Activated CD4-positive, CD25-positive, alpha-beta regulatory T cell treated with anti-CD3 and anti-CD28 coated beads, Interleukin-2, amount 50 U/mL, for 24 hours (primary cell): Measurements from ENCODE around the gene LGALS8.
"Not testable (repeated sequence)": the region's sequence is repeated elsewhere in the genome, so short reads cannot be mapped to it uniquely, and the experiment has no call there.

Experiments
- ATAC-seq, 2 donors: fragments of 150-1000 bp; cut with Tn5 transposase; one replicate each; pipeline ENCODE4 v1.10.0; 2021; ENCODE audit warnings: mild to moderate bottlenecking in 1 of 2, moderate library complexity in 1 of 2

Gene LGALS8

DNA sequence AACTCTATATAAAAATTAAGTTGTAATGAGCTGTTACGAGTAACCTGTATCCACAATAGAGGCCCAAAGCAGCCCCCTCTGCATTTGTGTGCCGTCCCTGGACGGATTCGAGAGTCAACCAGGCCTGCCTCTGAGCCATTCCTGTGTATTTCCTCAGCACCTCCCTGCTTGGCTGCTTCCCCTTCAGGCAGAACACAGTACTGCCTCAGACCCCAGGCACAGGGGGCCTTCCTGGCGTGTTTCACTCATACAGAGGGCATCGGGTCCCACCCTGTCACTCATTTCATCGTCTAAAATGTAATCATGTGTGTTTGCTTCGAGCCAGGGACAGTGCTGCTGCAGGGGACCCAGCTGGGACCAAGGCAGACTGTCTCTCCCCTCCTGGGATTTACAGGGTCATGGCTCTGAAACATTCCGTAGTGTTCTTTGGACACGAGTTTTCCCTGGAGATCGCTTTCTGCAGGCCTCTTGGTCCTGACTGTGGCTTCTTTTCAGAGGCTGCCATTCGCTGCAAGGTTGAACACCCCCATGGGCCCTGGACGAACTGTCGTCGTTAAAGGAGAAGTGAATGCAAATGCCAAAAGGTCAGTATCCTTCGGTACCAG, 19.4 kb downstream of the LGALS8 start:
- peak in 1 of 2 donors; percentile 28 for ATAC-seq

DNA sequence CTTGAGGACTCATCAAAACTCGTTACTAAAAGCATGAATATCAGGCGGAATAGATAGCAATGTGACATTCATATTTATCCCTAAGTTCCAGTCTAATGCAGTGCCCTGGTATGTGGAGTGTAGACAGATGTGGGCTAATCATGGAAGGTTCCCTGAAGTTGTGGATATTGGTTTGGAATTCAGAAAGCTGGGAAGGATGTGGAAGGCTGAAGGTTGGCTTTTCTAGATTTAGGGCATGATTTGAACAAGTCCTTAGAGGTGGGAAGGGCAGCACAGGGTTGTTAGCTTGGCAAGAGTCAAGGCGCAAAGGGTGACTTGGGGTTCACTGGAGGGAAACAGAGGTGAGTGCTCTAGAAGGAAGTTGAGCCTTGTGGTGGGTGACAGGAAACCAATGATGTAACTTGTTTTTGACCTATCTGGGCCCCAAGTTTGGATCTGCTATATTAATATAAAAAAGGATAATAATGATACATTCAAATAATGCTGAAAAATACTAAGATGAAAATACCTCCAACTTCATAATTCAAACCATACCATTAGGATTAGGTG, 21.9 kb downstream of the LGALS8 start:
- peak in 1 of 2 donors; percentile 61 for ATAC-seq

DNA sequence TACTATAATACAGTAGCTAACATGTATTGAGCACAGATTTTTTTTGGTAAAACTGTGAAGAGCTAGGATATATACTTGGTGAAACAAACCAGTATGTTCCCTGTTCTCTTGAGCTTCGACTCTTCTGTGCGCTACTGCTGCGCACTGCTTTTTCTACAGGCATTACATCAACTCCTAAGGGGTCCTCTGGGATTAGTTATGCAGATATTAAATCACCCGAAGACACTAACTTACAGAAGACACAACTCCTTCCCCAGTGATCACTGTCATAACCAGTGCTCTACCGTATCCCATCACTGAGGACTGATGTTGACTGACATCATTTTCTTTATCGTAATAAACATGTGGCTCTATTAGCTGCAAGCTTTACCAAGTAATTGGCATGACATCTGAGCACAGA, 24.7 kb downstream of the LGALS8 start:
- no peak for ATAC-seq

DNA sequence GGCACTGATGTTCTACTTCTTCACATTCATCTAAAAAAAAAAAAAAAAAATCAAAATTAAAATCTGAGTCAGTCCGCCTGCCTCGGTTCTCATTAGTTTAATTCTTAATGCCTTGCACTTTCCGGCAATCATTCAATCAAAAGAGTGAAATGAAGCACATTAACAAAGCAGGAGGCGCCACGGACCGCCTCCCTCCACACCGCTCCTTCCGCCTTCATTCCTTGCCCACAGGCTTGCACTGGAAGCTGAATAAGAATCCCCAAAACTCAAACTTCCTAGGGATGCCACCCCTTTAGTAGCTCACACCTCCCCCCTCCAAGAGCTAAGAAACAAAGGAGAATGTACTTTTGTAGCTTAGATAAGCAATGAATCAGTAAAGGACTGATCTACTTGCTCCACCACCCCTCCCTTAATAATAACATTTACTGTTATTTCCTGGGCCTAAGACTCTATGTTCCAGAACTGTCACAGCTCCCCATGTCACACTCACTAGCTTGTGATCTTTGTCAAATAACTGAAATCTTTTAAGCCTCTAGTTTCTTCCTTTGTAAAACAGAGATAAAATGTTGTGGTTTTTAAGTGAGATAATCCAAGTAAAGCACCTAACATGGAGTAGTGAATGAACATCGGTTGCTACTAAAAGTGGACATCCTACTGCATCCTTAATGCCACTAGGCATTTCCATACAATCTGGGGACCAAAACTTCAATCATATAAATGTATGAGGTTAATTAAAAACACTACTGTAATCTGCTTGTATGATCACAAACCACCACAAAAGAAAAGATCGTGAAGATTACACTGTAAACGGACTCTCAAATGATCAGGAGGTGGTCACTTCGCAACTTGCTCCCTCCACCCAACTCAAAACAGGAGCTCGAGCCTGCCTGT, 27.4 kb downstream of the LGALS8 start:
- ATAC-seq, result no peak

DNA sequence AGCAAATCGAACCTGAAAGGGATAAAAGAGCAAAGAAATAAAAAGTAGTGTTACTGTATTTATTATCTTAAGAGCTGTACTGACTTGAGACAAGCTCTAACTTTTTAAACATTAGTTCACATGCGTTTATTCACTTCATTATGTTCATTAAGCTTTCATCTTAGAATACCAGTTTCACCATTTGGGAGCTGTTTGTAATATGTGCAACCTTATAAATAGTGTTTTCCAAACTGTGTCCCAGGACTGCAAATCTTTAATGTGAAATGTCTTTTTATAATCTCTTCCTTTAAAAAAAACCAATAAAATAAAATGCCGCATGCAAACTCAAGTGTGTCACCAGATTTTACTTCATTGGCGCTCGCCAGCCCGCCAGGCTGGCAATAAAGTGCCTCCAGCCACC, 28.3 kb downstream of the LGALS8 start:
- ATAC-seq, result no peak

DNA sequence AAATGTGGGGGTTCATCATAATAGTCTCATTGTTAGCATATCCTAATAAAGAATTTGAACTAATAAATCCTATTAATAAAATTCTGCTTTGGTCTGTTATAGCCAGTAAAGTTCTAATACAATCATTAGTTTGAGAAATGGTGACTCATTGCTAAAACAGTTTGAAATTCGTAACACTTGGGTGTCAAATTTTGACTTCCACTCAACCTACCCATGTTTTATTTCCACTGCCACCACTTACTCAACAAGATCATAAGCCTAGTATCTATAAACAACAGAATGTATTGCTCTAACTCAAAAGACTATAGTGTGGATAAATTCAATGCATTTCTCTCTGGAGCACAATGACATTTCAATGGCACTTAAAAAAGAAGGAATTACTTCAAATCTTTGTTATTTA, 29.1 kb downstream of the LGALS8 start:
- ATAC-seq, result no peak

DNA sequence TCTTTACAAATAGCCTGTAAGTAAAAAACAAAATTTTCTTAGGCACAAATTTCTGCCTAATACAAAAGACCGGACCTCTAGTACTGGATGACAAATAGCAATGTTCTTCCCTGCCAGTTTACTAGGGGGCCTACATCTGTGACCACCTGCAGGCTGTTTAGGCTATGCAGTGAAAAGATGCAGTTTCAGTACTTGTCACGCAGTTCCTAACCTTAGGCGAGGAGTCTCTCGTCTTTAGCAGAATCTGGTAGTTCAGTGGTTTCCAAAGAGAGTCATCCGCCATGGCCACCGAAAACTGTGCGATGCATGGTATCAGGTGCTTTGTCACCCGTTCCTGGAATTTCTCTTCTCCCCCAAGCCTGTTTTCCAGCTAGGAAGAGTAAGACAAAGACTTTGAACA, 29.6 kb downstream of the LGALS8 start:
- no peak for ATAC-seq

DNA sequence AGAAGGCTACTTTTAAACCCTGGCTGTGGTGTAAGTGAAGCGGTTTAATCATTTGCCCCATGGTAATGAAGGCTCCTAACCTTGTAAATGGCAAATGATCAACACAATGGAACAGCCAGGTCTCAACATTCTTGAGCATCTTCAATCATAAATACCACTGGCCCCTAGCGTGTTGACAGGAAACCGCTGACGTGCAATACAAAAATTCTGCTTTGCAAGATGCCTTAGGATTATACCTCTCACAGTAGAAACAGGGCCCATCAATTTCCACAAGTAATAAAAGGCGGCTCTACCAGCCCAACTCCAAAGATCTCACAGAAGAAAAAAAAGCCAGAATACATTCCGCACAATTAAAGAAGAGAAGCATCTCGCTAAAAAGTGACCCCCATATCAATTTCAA, 32.8 kb downstream of the LGALS8 start:
- ATAC-seq, result no peak

DNA sequence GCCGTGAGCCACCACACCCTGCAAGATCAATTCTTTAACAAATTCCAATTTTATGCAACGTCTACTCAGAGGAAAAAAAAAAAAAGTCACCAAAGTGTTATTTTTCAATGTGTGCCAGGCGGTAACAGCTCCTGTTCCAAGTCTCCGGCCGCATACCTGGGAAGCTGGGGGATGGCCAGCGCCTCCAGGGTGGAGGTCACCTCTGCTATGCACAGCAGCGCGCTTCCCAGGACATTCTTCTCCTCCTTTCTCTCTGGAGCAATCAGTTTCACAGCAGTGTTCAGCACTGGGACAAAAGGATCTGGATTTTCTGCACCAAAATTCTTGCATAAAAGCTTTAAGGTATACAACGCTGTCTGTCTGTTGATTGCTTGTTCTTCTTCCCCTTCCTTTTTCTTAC, 34.3 kb downstream of the LGALS8 start:
- ATAC-seq, result no peak

DNA sequence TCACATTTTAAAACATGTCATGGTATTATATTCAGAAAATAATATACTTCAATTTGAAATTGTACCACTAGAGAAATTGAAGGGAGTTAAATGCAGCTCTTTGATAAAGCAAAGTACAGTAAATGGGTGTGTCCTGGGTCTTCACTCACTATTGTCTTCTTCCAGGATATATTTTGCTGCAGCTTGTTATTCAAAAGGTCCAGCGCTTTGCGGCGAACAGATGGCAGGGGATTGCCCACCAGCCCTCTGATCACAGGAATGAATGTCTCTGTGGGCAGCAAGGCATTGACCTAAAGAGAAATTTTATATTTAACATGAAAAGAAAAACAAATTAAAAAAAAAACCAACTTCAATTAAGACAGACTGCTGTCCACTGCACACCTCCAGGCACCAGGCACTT, 35.1 kb downstream of the LGALS8 start:
- no peak for ATAC-seq

DNA sequence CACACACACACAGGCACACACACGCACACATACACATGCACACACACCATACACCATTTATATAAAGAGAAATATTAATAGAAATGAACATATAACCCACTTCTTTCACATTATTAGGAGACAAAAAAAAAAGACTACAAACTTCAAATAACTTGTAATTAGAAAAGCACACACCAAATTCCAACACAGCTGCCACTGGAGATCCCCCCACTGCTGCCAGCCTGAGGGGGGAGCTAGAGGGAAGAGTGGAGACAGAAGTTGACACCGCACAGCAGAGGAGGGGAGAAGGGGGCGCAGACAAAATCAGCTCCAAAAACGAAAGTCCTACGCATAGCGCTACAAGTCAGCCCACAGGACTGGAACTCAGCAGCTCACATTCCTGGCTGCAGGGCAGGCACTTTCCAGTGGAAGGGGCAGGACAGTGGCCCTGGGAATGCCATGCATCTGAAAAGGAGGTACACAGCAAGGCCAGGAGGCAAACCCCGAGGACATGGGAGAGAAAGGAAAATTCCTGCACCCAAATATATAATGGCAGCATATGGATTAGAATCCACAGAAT, 36.5 kb downstream of the LGALS8 start:
- no peak for ATAC-seq

DNA sequence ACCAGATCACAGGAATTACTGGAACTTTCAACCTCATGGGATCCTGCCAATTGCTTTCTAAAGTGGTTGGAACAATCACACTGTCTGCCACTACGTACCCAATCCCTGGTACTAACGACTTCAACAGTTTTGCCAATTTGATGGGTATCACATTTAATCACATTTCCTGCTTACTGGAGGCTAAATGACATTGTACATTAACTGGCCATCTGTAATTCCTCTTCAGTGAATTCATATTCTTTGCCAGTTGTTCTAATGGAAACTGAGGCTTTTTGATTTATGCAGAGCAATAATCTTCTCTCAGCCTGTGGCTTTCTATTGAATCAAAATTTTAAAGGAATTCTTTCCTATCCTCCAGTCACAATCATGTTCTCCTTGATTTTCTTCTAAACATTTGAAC, 38.2 kb downstream of the LGALS8 start:
- ATAC-seq, result no peak

DNA sequence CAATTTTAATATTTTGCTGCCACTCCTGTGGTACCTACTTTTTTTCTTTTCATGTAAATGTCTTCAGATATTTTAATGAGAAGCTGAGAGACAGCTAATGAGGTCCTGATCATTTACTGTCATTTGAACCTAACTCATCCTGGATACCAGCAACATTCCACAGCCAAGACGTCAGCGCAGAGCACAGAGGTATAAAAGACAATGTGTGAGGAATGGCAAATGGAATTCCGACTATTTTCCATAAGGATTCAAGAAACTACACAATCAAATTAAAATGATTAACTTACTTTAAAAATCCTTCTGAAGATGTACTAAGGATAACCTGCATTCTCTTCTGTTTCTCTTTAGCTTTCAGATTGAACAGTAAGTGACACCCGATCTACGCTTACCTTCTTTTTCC, 41.7 kb downstream of the LGALS8 start:
- no peak for ATAC-seq

DNA sequence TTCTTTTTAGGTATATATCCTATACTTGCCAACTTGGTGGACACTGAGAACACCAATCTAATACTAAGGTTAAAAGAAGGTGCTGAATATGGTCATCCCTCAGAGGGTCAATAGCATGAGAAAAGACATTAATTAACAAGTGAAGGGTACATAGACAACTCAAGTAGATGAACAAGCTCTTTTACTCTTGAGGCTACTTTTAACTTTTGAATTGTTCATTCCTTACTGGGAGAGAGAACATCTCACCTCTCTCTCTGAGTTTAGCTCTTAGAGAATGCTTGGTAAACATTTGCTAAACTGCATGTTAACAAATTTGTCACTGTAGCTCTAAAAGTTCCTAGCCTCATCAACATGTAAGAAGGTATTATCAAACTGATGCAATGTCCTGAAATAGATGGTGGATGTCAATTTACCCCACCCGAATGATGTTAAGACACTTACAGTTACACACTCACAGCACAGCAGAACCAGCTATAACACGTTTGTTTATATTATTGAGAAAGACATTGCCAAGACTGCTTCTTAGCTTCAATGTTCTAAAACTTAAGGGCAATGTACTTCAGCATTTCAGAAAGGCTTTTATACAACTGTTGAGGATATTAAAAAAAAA, 44.6 kb downstream of the LGALS8 start:
- ATAC-seq, result no peak

DNA sequence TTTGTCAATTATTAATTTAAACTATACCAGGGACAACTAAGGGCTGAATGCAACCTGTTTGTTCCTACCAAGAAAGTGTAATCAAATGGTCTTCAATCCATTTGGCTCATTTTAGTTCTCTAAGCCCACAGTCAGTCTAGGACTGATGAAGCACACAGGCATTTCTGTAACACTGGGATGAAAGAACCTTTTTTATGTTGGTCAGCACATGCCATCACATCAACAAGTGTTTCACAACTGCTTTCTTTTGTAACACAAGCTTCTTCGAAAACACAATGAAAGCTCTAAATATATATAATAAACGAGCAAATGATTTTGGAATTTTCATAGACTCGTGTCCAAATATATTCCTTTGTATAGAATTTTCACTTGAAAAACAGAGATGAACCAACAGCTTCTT, 51.7 kb downstream of the LGALS8 start:
- no peak for ATAC-seq

DNA sequence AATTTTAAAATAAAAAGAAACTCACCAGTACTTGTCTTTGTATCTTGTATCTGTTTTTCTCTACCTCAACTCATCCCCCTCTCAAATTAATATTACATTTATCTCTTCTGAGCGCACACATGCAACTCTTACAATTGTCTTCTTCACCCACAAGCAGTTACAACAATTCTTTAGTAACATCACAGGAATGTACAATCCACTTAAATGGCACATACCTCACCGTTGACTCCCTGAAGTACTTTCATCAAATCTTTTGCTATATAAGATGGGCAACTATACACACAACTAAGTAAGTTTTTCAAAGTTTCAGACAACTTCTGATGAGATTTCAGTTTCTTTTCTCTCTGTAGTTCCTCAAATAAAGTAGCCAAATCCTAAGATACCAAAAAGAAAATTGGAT, 52.2 kb downstream of the LGALS8 start:
- no peak for ATAC-seq

DNA sequence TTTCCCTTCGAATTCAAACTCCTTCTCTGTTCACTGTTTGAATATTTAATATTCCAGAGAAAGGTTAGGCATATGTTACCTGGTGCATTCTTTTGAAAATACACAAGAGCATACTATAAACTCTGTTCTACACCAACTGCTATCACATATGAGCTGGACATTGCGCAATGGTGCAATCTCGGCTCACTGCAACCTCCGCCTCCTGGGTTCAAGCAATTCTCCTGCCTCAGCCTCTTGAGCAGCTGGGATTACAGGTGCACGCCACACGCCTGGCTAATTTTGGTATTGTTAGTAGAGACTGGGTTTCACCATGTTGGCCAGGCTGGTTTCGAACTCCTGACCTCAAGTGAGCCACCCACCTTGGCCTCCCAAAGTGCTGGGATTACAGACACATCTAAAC, 53.3 kb downstream of the LGALS8 start:
- ATAC-seq, result not testable (repeated sequence)

DNA sequence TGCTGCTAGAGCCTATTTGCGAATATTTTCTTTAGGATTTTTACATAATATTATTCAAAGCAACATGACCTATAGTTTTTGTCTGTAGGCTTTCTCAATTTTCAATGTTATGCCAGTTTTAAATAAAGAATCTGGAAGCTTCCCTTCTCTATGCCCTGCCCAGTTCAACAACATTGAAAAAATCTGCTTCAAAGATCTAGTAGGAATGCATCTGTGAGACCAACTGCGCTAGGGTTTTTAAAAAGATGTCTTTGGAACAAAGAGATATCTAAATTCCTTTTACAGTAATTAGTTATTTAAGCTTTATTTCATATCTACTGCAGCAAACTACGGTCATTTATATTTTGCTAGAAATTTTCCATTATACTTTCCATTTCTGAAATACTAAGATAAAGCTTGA, 54.9 kb downstream of the LGALS8 start:
- no peak for ATAC-seq

DNA sequence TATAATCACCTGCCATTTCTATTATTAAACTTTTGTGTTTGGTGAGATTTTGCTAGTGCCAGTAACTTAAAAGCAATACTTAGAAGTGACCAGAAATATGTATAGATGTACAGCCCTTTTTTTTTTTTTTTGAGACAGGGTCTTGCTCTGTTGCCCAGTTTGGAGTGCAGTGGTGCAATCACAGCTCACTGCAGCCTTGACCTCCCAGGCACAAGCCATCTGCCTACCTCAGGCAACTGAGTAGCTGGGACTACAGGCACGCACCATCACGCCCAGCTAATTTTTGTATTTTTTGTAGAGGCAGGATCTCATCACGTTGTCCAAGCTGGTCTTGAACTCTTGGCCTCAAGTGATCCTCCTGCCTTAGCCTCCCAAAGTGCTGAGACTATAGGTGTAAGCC, 56.6 kb downstream of the LGALS8 start:
- ATAC-seq, result not testable (repeated sequence)

DNA sequence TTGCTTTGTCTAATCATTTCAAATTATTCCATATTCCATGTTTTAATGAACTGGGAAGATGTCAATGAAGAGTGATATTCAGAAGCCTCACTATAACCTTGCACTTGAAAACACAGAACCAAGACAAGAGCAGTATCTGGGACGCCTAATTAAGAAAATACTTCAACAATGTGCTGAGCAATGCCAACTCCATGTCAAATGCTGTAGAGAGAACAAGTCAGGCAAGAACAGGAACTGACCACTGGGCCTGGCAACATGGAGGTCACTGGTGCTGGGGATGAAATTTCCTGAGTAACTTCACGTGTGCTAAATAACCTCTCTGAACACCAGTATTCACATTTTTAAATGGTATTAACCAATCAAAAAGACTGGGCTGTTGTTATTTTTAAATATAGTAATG, 57.7 kb downstream of the LGALS8 start:
- ATAC-seq, result no peak

DNA sequence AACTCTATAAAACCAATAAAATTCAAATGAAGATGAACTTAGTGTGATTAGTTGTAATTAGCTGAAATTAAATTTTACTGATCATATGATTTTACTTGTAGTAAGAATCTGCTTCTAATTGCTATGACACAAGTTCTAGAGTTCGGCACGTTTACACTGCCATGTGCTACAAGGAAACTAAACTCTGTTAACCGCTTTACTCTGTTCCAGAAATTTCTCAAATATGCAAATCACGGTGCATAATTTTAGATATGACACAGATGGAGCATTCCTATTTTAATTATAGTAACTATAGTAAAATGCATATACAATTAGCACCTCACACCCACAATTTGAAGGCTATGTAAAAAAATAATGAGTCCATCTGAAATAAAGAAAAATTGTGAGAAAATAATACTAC, 65.7 kb downstream of the LGALS8 start:
- no peak for ATAC-seq

DNA sequence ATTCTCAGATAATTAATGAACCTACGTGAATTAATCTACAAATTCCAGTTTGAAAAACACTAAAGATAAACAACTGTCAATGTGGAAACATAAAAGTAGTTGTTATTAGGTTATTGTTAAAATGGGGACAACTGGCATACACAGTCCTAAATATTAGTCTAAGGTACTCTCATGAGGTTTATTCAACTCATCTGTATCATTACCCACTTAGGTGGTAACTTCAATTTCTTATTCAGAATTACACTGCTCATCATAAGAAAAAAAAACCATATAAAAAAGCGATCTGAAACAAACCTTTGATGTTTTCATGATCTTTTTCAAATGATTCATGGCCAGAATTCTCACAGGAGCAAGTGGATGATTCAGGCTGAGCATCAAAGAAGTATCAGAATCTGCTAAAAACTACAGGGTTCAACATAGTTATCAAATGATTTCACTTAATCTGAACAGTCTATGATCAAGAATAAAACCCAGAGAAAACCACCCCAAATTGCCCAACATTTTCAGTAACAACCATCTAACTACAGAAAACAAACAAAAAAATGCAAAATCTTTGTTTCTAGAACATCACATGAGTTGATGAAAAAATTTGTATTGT, 66.9 kb downstream of the LGALS8 start:
- ATAC-seq, result peak; percentile 71 to 79

DNA sequence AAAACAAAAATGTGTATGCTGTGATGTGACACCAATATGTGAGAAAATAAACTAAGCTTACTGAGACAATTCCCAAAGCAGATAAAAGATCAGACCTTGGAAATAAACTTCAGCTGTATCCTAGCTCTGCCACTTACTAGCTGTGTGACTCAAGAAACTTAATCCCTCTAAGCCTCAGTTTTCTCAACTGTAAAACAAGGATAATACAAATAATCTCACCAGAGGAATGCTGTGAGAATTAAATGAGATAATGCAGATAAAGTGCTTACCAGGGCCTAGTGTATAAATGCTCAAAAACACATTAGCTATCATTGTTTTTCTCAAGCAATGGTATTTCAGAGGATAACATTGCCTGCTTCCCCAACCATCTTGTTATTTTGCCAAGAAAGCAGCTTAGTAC, 78.4 kb downstream of the LGALS8 start:
- no peak for ATAC-seq
